ENCODE measurements around the gene PUS1. TPM values are rescaled to one million over a fixed set of nuclear protein-coding genes. Genes with fewer than 3 reads are reported as not detected.
"Not testable (repeated sequence)": the region's sequence is repeated elsewhere in the genome, so short reads cannot be mapped to it uniquely, and the experiment has no call there.

PUS1 gene
- total and polyA plus RNA-seq, 7 donors: 11.7 to 46.8 (median 20.1) TPM

DNA sequence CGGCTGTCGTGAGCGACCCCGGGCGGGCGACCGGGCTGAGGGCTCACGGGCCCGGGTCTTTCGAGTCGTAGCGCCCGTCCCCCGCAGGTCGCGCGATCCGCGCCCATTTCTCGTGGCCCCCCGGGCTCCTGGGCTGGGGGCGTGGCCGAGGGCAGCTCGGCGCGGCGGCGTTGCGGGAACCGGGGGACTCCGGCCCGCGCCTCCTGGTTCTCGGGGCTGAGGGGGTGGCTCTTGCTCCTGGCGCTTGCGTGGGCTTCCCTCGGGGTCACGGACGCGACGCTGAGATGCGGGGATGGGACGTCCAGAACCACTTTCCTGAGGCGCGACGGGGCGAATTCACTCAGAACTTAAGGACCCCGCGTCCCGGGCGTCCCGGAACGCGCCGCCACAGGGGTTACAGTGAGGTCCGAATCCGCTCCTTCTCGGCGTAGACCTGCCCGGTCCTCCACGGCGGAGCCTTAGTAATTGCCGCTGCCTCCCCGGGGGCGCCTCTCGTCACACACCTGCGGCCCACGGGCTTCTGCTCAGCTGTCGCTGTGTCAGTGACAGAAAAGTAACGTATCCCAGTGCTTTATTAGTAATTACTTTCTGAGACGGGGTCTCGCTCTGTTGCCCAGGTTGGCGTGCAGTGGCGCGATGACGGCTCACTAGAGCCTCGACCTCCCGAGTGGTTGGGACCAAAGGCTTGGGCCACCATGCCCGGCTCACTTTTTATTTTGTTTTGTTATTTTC is 21.3 kb downstream of the PUS1 start:
- Histone ChIP-seq H3K4me3 (peak overlapping the region; percentile 96), H3K27ac (peak overlapping the region; percentile 71), H3K36me3 (ENCODE audit: insufficient read depth in 1 of 2, low read depth in 1 of 2) (no peaks in the 10 kb centered on the region), H3K9me3 (no peaks in the 10 kb centered on the region), H3K27me3 (ENCODE audit: insufficient read depth in 3 of 3, low read length in 2 of 3) (no peaks in the 10 kb centered on the region), H3K4me1 (peaks cover 21% of the 10 kb centered on the region)
- ATAC-seq: peak; percentile 5 to 25 (median 14)
- peak; percentile 37 to 66 for DNase-seq
- TF ChIP-seq, protein P1, sequence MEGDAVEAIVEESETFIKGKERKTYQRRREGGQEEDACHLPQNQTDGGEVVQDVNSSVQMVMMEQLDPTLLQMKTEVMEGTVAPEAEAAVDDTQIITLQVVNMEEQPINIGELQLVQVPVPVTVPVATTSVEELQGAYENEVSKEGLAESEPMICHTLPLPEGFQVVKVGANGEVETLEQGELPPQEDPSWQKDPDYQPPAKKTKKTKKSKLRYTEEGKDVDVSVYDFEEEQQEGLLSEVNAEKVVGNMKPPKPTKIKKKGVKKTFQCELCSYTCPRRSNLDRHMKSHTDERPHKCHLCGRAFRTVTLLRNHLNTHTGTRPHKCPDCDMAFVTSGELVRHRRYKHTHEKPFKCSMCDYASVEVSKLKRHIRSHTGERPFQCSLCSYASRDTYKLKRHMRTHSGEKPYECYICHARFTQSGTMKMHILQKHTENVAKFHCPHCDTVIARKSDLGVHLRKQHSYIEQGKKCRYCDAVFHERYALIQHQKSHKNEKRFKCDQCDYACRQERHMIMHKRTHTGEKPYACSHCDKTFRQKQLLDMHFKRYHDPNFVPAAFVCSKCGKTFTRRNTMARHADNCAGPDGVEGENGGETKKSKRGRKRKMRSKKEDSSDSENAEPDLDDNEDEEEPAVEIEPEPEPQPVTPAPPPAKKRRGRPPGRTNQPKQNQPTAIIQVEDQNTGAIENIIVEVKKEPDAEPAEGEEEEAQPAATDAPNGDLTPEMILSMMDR (IDR thresholded peaks at IDR 0.05): no peak
- intact Hi-C loops (cut with DNase I): loop anchor here in 1 of 2 donors (5.0 kb wide), 1 partner anchor 98 kb away; no protein-coding TSS in a partner anchor
- 1 to 2% (median 1%) methylated on average over 54 to 79 of the region's 79 CpGs for WGBS, 3 donors

DNA sequence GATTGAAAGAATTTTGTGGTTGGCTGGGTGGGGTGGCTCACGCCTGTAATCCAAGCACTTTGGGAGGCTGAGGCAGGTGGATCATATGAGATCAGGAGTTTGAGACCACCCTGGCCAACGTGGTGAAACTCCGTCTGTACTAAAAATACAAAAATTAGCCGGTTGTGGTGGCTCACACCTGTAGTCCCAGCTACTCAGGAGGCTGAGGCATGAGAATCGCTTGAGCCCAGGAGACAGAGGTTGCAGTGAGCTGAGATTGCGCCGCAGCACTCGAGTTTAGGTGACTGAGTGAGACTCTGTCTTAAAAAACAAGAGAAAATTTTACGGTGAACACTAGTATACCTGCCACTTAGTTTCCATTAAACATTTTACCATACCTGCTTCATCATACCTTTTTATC is 24.7 kb downstream of the PUS1 start:
- intact Hi-C loops (cut with DNase I): loop anchor here in 1 of 2 donors (5.0 kb wide), 1 partner anchor 102 kb away; no protein-coding TSS in a partner anchor
- H3K36me3 ChIP-seq (ENCODE audit: insufficient read depth in 1 of 2, low read depth in 1 of 2); DNase-seq; H3K27ac ChIP-seq; H3K4me3 ChIP-seq; ATAC-seq; H3K27me3 ChIP-seq (ENCODE audit: insufficient read depth in 3 of 3, low read length in 2 of 3); H3K9me3 ChIP-seq: not testable (repeated sequence)
- peaks cover 41% of the 10 kb centered on the region for H3K4me1 ChIP-seq
- WGBS, 3 donors: 93 to 96% (median 93%) methylated on average over 9 of the region's 9 CpGs

DNA sequence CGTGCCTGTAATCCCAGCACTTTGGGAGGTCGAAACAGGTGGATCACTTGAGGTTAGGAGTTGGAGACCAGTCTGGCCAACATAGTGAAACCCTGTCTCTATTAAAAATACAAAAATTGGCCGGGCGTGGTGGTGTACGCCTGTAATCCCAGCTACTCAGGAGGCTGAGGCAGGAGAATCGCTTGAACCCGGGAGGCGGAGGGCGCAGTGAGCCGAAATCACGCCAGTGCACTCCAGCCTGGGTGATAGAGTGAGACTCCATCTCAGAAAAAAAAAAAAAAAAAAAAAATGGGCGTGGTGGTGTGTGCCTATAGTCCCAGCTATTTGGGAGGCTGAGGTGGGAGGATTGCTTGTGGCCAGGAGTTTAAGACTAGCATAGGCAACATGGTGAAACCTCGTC is 25.4 kb downstream of the PUS1 start:
- not testable (repeated sequence) for H3K9me3 ChIP-seq; DNase-seq; H3K36me3 ChIP-seq (ENCODE audit: insufficient read depth in 1 of 2, low read depth in 1 of 2); ATAC-seq; H3K27ac ChIP-seq; H3K4me3 ChIP-seq; H3K27me3 ChIP-seq (ENCODE audit: insufficient read depth in 3 of 3, low read length in 2 of 3)
- WGBS, 3 donors: 92 to 94% (median 93%) methylated on average over 13 of the region's 13 CpGs
- intact Hi-C loops (cut with DNase I): loop anchor here in 1 of 2 donors (5.0 kb wide), 1 partner anchor 102 kb away; no protein-coding TSS in a partner anchor
- peaks cover 47% of the 10 kb centered on the region for H3K4me1 ChIP-seq

DNA sequence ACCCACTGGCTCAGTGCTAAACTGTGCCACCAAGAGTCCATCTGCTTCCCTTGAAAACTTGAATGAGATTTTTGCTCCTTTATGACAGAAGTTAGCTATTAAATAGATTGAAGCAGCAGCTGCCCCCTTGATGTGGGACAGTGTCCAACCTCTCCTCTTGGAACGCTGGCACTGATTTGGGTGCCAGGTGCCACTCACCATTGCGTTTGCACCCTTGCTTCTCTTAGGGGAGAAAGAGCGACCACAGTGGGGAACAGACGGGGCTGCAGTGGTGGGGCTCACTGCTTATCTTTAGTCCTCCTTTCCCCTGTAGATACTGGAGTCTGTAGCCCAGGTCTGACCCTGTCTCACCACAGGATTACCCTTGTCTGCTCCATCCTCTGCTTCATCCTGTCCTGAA is 30.0 kb downstream of the PUS1 start:
- 37 to 38% (median 38%) methylated on average over 4 of the region's 4 CpGs for WGBS, 3 donors
- DNase-seq (no peak), ATAC-seq (peak in 2 of 4 donors; percentile 40 to 51)
- H3K27me3 ChIP-seq (ENCODE audit: insufficient read depth in 3 of 3, low read length in 2 of 3): no peaks in the 10 kb centered on the region
- peaks cover 35% of the 10 kb centered on the region for H3K4me1 ChIP-seq
- intact Hi-C loops (cut with DNase I): no loop called here
- H3K9me3 ChIP-seq: no peaks in the 10 kb centered on the region
- H3K4me3 ChIP-seq: peak overlapping the region; percentile 4
- H3K36me3 ChIP-seq (ENCODE audit: insufficient read depth in 1 of 2, low read depth in 1 of 2): peaks cover 0 to 14% of the 10 kb centered on the region in 2 donors
- H3K27ac ChIP-seq: peak overlapping the region; percentile 44
- TF ChIP-seq, protein P1 (IDR thresholded peaks at IDR 0.05): no peak

DNA sequence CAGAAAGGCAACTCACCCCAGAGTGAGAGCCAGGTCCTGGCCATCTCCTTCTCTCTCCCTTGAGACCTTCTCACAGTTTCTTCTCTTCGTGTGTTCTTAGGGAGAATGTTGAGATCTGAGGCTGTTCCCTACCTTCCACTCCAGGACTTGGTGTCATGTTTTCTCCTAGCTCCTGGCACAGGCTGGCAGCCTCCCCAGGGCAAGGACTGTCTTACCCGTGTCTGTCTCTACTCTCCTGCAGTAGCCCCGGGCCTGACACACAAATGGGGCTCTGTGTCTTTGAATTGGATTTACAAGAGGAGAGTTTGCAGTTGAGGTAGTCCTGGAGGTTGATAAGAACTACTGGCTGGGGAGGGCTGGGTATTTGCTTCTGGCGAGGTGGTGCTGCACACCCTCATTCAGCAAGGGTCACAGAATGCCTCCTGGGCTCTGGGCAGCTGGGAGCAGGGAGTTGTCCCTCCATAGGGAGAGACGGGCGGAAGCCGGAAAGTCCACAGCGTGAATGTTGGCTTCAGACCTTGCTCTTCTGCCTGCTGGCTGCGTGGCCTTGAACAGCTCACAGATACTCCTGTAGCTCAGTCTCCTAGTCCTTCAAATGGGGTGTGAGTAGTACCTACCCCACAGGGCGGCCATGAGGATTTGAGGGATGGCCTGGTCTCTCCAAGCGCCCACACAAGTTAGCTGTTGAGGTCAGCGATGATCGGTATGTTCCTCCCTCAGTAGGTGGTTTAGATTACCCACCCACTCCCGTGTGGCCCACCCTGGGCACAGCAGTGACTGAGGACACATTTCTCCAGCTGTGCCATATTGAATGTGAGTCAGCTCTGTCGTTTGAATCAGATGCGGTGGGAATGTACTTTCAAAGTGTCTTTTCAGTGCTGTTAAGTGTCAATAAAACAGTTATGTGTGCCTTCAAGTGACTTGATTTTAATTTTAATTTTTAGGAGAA is 30.8 kb downstream of the PUS1 start:
- DNase-seq (no peak), ATAC-seq (peak; percentile 44 to 65 (median 61))
- Histone ChIP-seq H3K27ac (peak overlapping the region; percentile 32), H3K27me3 (ENCODE audit: insufficient read depth in 3 of 3, low read length in 2 of 3) (no peaks in the 10 kb centered on the region), H3K4me1 (peaks cover 42% of the 10 kb centered on the region), H3K9me3 (no peaks in the 10 kb centered on the region), H3K4me3 (peak overlapping the region; percentile 4), H3K36me3 (ENCODE audit: insufficient read depth in 1 of 2, low read depth in 1 of 2) (peaks cover 0 to 14% of the 10 kb centered on the region in 2 donors)
- TF ChIP-seq, protein P1 (IDR thresholded peaks at IDR 0.05): no peak
- intact Hi-C loops (cut with DNase I): no loop called here
- 41 to 65% (median 42%) methylated on average over 16 of the region's 16 CpGs for WGBS, 3 donors

DNA sequence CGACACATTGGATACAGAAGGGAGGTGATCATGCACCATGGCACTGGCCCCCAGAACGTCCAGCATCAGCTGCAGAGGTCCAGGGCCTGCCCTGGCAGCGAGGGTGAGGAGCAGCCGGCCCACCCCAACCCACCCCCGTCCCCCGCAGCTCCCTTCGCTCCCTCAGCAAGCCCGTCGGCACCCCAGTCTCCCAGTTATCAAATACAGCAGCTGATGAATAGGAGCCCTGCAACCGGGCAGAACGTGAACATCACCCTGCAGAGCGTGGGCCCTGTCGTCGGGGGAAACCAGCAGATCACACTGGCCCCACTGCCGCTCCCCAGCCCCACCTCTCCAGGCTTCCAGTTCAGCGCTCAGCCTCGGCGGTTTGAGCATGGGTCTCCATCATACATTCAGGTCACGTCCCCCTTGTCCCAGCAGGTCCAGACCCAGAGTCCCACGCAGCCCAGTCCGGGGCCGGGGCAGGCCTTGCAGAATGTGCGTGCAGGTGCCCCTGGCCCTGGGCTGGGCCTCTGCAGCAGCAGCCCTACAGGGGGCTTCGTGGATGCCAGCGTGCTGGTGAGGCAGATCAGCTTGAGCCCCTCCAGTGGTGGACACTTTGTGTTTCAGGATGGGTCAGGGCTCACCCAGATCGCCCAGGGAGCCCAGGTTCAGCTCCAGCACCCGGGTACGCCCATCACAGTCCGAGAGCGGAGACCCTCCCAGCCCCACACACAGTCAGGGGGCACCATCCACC is 31.7 kb downstream of the PUS1 start:
- H3K27ac ChIP-seq; intact Hi-C loops (cut with DNase I); H3K4me3 ChIP-seq; DNase-seq; H3K9me3 ChIP-seq; H3K27me3 ChIP-seq (ENCODE audit: insufficient read depth in 3 of 3, low read length in 2 of 3); ATAC-seq: not testable (repeated sequence)
- 87 to 92% (median 92%) methylated on average over 17 to 21 of the region's 30 CpGs for WGBS, 3 donors
- Histone ChIP-seq H3K4me1 (peaks cover 49% of the 10 kb centered on the region), H3K36me3 (ENCODE audit: insufficient read depth in 1 of 2, low read depth in 1 of 2) (peaks cover 0 to 14% of the 10 kb centered on the region in 2 donors)

DNA sequence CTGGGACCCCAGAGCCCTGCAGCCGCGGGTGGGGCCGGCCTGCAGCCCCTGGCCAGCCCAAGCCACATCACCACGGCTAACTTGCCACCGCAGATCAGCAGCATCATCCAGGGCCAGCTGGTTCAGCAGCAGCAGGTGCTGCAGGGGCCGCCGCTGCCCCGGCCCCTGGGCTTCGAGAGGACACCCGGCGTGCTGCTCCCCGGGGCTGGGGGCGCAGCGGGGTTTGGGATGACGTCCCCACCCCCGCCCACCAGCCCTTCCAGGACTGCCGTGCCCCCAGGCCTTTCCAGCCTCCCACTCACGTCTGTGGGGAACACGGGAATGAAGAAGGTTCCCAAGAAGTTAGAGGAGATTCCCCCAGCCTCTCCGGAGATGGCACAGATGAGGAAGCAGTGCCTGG is 32.3 kb downstream of the PUS1 start:
- 80 to 91% (median 91%) methylated on average over 1 to 11 of the region's 20 CpGs for WGBS, 3 donors
- ATAC-seq, DNase-seq: not testable (repeated sequence)

More for the DNA sequence above, 32.3 kb downstream of the PUS1 start:
- peaks cover 52% of the 10 kb centered on the region for H3K4me1 ChIP-seq
- intact Hi-C loops (cut with DNase I); H3K9me3 ChIP-seq; H3K27me3 ChIP-seq (ENCODE audit: insufficient read depth in 3 of 3, low read length in 2 of 3); H3K27ac ChIP-seq; H3K4me3 ChIP-seq: not testable (repeated sequence)
- peaks cover 0 to 14% of the 10 kb centered on the region in 2 donors for H3K36me3 ChIP-seq (ENCODE audit: insufficient read depth in 1 of 2, low read depth in 1 of 2)
